HUES48 (cell line): ENCODE results near the gene OTUD3.

ENCODE experiments used
- H3K27ac ChIP-seq: one replicate; pipeline ENCODE4 v1.7.0; 2013; ENCODE audit warnings: low read depth, low read length, inconsistent platforms
- H3K27me3 ChIP-seq: 2 replicates; pipeline ENCODE4 v1.6.1; 2013; ENCODE audit warnings: mild to moderate bottlenecking, low read length; ENCODE audit not compliant: control insufficient read depth, insufficient read depth
- H3K36me3 ChIP-seq: 2 replicates; pipeline ENCODE4 v1.6.1; 2013; ENCODE audit warnings: low read length; ENCODE audit not compliant: control insufficient read depth, insufficient read depth
- H3K4me1 ChIP-seq: 2 replicates; pipeline ENCODE4 v1.6.1; 2013; ENCODE audit warnings: mild to moderate bottlenecking, low read length; ENCODE audit not compliant: control insufficient read depth, insufficient read depth
- H3K4me3 ChIP-seq: 2 replicates; pipeline ENCODE4 v1.5.1; 2013; ENCODE audit warnings: mild to moderate bottlenecking, low read depth, low read length
- H3K9ac ChIP-seq: 2 replicates; pipeline ENCODE4 v1.6.1; 2013; ENCODE audit warnings: mild to moderate bottlenecking, low read depth, low read length, moderate library complexity
- H3K9me3 ChIP-seq: 2 replicates; pipeline ENCODE4 v1.6.1; 2013; ENCODE audit warnings: low read length; ENCODE audit not compliant: control insufficient read depth, insufficient read depth

OTUD3 gene

GRCh38 chr1:19885821-19886220 is 3.6 kb downstream of the OTUD3 start:
- Histone ChIP-seq H3K27me3 (no peaks in the 10 kb centered on the region), H3K9me3 (no peaks in the 10 kb centered on the region), H3K9ac (no peak overlapping the region), H3K27ac (no peak overlapping the region), H3K4me1 (peaks cover 4% of the 10 kb centered on the region; the same call in 1 of the 2 replicates), H3K36me3 (peaks cover 10% of the 10 kb centered on the region), H3K4me3 (no peak overlapping the region)

GRCh38 chr1:19888112-19888511 is 5.9 kb downstream of the OTUD3 start:
- Histone ChIP-seq H3K27ac (no peak overlapping the region), H3K36me3 (peaks cover 33% of the 10 kb centered on the region), H3K4me1 (peaks cover 2% of the 10 kb centered on the region; the same call in 1 of the 2 replicates), H3K9ac (no peak overlapping the region), H3K9me3 (no peaks in the 10 kb centered on the region), H3K27me3 (no peaks in the 10 kb centered on the region), H3K4me3 (no peak overlapping the region)

GRCh38 chr1:19889656-19890055 is 7.5 kb downstream of the OTUD3 start:
- peaks cover 48% of the 10 kb centered on the region for H3K36me3 ChIP-seq
- no peaks in the 10 kb centered on the region for H3K9me3 ChIP-seq
- H3K9ac ChIP-seq, result no peak overlapping the region
- H3K4me3 ChIP-seq, result no peak overlapping the region
- no peak overlapping the region for H3K27ac ChIP-seq
- H3K27me3 ChIP-seq, result no peaks in the 10 kb centered on the region
- H3K4me1 ChIP-seq, result no peaks in the 10 kb centered on the region

DNA sequence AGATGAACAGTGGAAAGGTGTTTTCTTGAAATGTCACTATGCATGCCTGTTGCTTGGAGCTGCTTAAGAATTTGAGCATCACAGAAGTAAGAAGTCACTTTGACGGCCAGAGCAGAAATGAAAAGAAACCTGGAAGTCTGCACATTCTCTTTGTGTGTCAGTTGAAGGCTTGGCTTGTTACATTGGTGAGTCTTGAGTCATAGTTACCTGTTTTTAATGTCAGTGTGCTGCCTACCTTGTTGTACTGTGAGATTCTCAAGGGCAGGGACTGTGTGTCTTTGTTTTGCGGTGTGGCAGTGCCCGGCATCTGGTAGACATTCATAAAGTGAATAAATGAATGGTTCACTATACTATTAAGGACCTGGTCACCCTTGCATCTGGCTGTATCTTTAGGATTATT is 9.9 kb downstream of the OTUD3 start:
- H3K36me3 ChIP-seq, result peaks cover 71% of the 10 kb centered on the region
- no peak overlapping the region for H3K4me3 ChIP-seq
- H3K27ac ChIP-seq, result no peak overlapping the region
- no peaks in the 10 kb centered on the region for H3K27me3 ChIP-seq
- H3K9ac ChIP-seq, result no peak overlapping the region
- no peaks in the 10 kb centered on the region for H3K9me3 ChIP-seq
- no peaks in the 10 kb centered on the region for H3K4me1 ChIP-seq

DNA sequence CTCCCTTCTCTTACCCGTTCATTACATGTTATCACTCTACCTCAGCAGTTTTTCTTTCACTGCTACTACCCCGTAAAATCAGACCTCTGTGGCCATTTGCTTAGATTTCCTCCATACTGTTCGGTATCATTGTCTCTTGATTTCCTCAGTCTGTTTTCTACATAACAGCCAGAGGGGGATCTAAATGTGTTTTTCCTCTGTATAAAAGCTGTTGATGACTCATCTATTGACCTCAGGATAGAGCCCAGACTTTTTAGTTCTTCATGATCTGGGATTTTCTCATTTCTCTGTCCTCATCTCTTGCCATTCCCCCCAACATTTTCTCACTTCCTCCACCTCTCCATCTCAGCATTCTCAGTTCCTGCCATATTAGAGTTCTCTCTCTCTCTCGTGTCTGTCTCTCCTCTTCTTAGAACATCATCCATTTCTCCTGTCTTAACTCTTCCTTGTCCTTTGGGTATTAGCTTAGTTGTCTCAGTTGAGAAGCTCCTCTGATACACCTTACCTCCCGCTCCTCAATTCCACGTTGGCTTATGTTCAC is 10.5 kb downstream of the OTUD3 start:
- Histone ChIP-seq H3K4me3 (no peak overlapping the region), H3K9ac (no peak overlapping the region), H3K36me3 (peaks cover 76% of the 10 kb centered on the region), H3K4me1 (no peaks in the 10 kb centered on the region), H3K27ac (no peak overlapping the region), H3K9me3 (no peaks in the 10 kb centered on the region), H3K27me3 (no peaks in the 10 kb centered on the region)

DNA sequence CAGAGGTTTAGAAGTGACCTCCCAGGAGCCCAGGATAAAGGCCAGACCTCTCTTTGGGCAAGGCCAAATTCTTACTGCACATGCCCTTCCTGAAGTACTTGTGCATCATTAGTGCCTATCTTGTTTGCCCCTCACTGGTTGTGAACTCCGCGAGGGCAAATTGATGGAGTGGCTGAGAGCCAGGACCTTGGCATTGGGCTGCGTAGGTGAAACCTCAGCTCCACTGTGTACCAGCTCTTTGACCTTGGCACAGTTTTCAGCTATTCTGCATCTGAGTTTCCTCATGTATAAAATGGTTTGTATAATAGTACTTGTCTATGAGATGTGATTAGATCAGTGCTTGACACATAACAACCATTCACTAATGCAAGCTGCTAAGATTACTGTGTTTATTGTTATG is 11.5 kb downstream of the OTUD3 start:
- no peaks in the 10 kb centered on the region for H3K9me3 ChIP-seq
- no peaks in the 10 kb centered on the region for H3K27me3 ChIP-seq
- H3K27ac ChIP-seq, result no peak overlapping the region
- H3K4me3 ChIP-seq, result no peak overlapping the region
- no peak overlapping the region for H3K9ac ChIP-seq
- H3K4me1 ChIP-seq, result no peaks in the 10 kb centered on the region
- H3K36me3 ChIP-seq, result peaks cover 80% of the 10 kb centered on the region

GRCh38 chr1:19894218-19894617 is 12.0 kb downstream of the OTUD3 start:
- no peaks in the 10 kb centered on the region for H3K4me1 ChIP-seq
- H3K27ac ChIP-seq, result no peak overlapping the region
- H3K9me3 ChIP-seq, result no peaks in the 10 kb centered on the region
- H3K27me3 ChIP-seq, result no peaks in the 10 kb centered on the region
- no peak overlapping the region for H3K4me3 ChIP-seq
- no peak overlapping the region for H3K9ac ChIP-seq
- H3K36me3 ChIP-seq, result peaks cover 85% of the 10 kb centered on the region

DNA sequence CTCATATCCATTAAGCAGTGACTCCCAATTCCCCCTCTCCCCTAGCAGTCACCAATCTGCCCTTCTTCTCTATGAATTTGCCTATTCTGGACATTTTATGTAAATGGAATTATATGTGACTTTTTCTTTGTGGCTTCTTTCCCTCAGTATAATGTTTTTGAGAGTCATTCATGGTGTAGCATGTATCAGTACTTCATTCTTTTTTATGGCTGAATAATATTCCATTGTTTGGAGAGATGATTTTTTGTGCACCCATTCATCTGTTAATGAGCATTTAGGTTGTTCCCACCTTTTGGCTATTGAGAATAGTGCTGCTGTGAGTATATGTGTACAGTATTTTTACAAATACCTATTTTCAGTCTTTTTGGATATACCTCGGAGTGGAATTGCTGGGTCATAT is 19.5 kb downstream of the OTUD3 start:
- Histone ChIP-seq H3K36me3 (peaks cover 76% of the 10 kb centered on the region), H3K27ac (no peak overlapping the region), H3K4me1 (no peaks in the 10 kb centered on the region), H3K9ac (no peak overlapping the region), H3K9me3 (no peaks in the 10 kb centered on the region), H3K27me3 (no peaks in the 10 kb centered on the region), H3K4me3 (no peak overlapping the region)

- Histone ChIP-seq H3K4me1 (no peaks in the 10 kb centered on the region), H3K27me3 (no peaks in the 10 kb centered on the region), H3K9me3 (no peaks in the 10 kb centered on the region), H3K9ac (no peak overlapping the region), H3K4me3 (no peak overlapping the region), H3K27ac (no peak overlapping the region), H3K36me3 (peaks cover 82% of the 10 kb centered on the region)
These were observed 21.4 kb downstream of the OTUD3 start for GRCh38 chr1:19903621-19904020.

DNA sequence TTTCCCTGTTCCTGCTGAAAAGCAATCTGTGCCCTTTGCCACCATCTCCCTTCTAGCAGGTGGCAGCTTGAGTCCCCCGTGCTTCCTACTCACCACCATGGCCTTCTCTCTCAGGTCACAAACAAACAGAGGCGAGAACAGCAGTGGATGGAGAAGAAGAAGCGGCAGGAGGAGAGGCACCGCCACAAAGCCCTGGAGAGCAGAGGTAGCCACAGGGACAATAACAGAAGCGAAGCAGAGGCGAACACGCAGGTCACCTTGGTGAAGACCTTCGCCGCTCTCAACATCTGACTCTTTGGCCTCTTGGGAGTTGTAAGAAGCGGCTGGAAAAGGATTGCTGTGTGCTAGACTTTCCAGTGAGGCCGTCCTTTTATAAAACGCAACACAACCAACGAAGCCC is 25.3 kb downstream of the OTUD3 start:
- Histone ChIP-seq H3K27ac (no peak overlapping the region), H3K4me3 (no peak overlapping the region), H3K9me3 (no peaks in the 10 kb centered on the region), H3K27me3 (no peaks in the 10 kb centered on the region), H3K36me3 (peaks cover 90% of the 10 kb centered on the region), H3K4me1 (no peaks in the 10 kb centered on the region), H3K9ac (no peak overlapping the region)

DNA sequence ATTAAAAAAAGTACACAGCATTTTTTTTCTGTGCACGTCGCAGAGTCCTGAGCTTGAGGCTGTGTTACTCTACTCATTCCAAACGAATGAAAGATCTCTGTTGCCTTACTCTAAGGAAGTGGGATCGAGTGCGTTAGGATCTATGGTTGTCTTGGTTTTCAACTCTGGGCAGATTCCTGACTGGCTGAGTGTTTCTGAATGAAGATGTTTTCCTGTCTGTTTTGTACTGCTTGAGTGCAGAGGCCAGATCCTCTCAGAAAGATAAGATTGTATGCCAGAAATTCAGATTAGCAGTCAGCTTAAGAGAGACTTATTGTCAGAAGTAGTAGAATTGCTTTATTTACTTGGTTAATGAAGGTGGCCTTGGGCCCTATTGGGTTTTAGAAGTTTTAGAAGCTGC is 27.2 kb downstream of the OTUD3 start:
- Histone ChIP-seq H3K36me3 (peaks cover 96% of the 10 kb centered on the region), H3K27me3 (no peaks in the 10 kb centered on the region), H3K4me3 (no peak overlapping the region), H3K4me1 (no peaks in the 10 kb centered on the region), H3K27ac (no peak overlapping the region), H3K9ac (no peak overlapping the region), H3K9me3 (no peaks in the 10 kb centered on the region)

DNA sequence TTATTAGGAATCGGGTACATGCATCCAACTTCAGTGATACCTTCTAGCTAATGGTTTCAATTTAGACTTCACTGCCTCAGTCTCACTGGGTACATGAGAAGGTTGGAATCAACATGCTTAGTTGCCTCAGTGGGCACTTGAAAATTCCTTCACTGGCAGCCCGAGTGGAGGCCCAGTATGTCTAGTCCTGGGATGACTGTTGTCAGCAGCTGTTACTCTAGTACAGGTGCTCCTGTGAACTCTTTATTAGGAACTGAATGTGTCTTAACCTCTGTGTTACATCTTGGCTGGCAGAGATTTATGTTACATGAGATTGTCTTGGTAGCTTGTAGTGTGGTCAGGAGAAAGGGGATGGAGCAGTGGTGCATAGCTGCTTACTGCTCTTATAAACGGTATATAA is 27.8 kb downstream of the OTUD3 start:
- H3K9ac ChIP-seq, result no peak overlapping the region
- no peak overlapping the region for H3K27ac ChIP-seq
- H3K4me1 ChIP-seq, result no peaks in the 10 kb centered on the region
- H3K27me3 ChIP-seq, result no peaks in the 10 kb centered on the region
- no peaks in the 10 kb centered on the region for H3K9me3 ChIP-seq
- H3K4me3 ChIP-seq, result no peak overlapping the region
- H3K36me3 ChIP-seq, result peaks cover 94% of the 10 kb centered on the region
